ENCODE measurements around the gene POU2F2. TPM values are rescaled to one million over a fixed set of nuclear protein-coding genes. Genes with fewer than 3 reads are reported as not detected.

POU2F2 gene
- total RNA-seq, 1 experiment from 2014 or later: 0.89 TPM

- H3K27me3 ChIP-seq (ENCODE audit: insufficient read depth, low read length): no peaks in the 10 kb centered on the region
- no peak overlapping the region for H2AFZ ChIP-seq (ENCODE audit: low read depth, low read length, poor library complexity, severe bottlenecking)
- H3K4me2 ChIP-seq (ENCODE audit: low read length): no peak overlapping the region
- no peaks in the 10 kb centered on the region for H4K20me1 ChIP-seq (ENCODE audit: insufficient read depth)
- intact Hi-C loops (cut with micrococcal nuclease): no loop called here
- H3K9ac ChIP-seq (ENCODE audit: low read length): no peak overlapping the region
- H3K4me3 ChIP-seq (replicated peaks in 1 of 2; ENCODE audit: low read depth in 1 of 2, low read length in 2 of 2): no peak overlapping the region
- ChIA-PET RAD21 (ENCODE audit: low non-redundant PET in 1 of 2, low total read pairs in 2 of 2, uncharacterized antibody in 2 of 2, unreplicated experiment in 2 of 2) (no interaction called here), POLR2A (no interaction called here), CTCF (no interaction called here)
- no TSS peak for BruUV-seq (replicated peaks)
- H3K36me3 ChIP-seq (ENCODE audit: control insufficient read depth in 1 of 2, insufficient read depth in 2 of 2, low read length in 2 of 2): no peaks in the 10 kb centered on the region
- no peaks in the 10 kb centered on the region for H3K9me2 ChIP-seq (ENCODE audit: insufficient read depth)
- ATAC-seq: no peak
- peaks cover 24 to 35% of the 10 kb centered on the region in 2 experiments for H3K4me1 ChIP-seq (ENCODE audit: control insufficient read depth in 1 of 2, insufficient read depth in 2 of 2, low read length in 2 of 2)
- no peaks in the 10 kb centered on the region for H3K79me2 ChIP-seq (ENCODE audit: insufficient read depth, low read length)
- TF ChIP-seq CEBPB (IDR thresholded peaks at IDR 0.05; ENCODE audit: low read depth) (no peak), CTCF (IDR thresholded peaks at IDR 0.05 in 2 of 3, conservative IDR thresholded peaks at IDR 0.05 in 1 of 3; ENCODE audit: borderline replicate concordance in 1 of 3, insufficient read depth in 1 of 3, low read depth in 2 of 3, low read length in 2 of 3) (peak in 2 of 3 experiments; percentile 31 to 41; a peak in 4 of 6 replicates)
- no peak for DNase-seq (ENCODE audit: low read depth, low spot score)
- no peaks in the 10 kb centered on the region for H3K9me3 ChIP-seq (ENCODE audit: control insufficient read depth in 1 of 2, insufficient read depth in 1 of 2, low read depth in 1 of 2, low read length in 2 of 2)
- H3K27ac ChIP-seq (ENCODE audit: low read depth, low read length): no peak overlapping the region
Observed at GRCh38 chr19:42116308-42117075, 15.8 kb downstream of the POU2F2 start.

- Histone ChIP-seq H3K9ac (ENCODE audit: low read length) (no peak overlapping the region), H4K20me1 (ENCODE audit: insufficient read depth) (no peaks in the 10 kb centered on the region), H3K27me3 (ENCODE audit: insufficient read depth, low read length) (no peaks in the 10 kb centered on the region), H3K4me2 (ENCODE audit: low read length) (no peak overlapping the region), H3K9me2 (ENCODE audit: insufficient read depth) (no peaks in the 10 kb centered on the region), H3K27ac (ENCODE audit: low read depth, low read length) (no peak overlapping the region), H2AFZ (ENCODE audit: low read depth, low read length, poor library complexity, severe bottlenecking) (no peak overlapping the region), H3K4me1 (ENCODE audit: control insufficient read depth in 1 of 2, insufficient read depth in 2 of 2, low read length in 2 of 2) (peaks cover 24 to 33% of the 10 kb centered on the region in 2 experiments), H3K36me3 (ENCODE audit: control insufficient read depth in 1 of 2, insufficient read depth in 2 of 2, low read length in 2 of 2) (no peaks in the 10 kb centered on the region), H3K4me3 (replicated peaks in 1 of 2; ENCODE audit: low read depth in 1 of 2, low read length in 2 of 2) (no peak overlapping the region), H3K9me3 (ENCODE audit: control insufficient read depth in 1 of 2, insufficient read depth in 1 of 2, low read depth in 1 of 2, low read length in 2 of 2) (no peaks in the 10 kb centered on the region), H3K79me2 (ENCODE audit: insufficient read depth, low read length) (no peaks in the 10 kb centered on the region)
- POLR2A ChIA-PET: no interaction called here
- ATAC-seq: no peak
- intact Hi-C loops (cut with micrococcal nuclease): no loop called here
- BruUV-seq (replicated peaks): no TSS peak
- TF ChIP-seq ATF3 (IDR thresholded peaks at IDR 0.05) (no peak), SRF (IDR thresholded peaks at IDR 0.05; ENCODE audit: low read depth) (no peak), ELF1 (IDR thresholded peaks at IDR 0.05; ENCODE audit: borderline replicate concordance, low read depth) (no peak), YY1 (IDR thresholded peaks at IDR 0.05; ENCODE audit: extremely low read depth, insufficient replicate concordance, low read depth, low read length) (no peak), POLR2AphosphoS5 (IDR thresholded peaks at IDR 0.05; ENCODE audit: low read depth, low read length) (no peak), REST (IDR thresholded peaks at IDR 0.05; ENCODE audit: low read depth) (no peak), RAD21 (IDR thresholded peaks at IDR 0.05; ENCODE audit: low read depth) (no peak), ZBTB33 (IDR thresholded peaks at IDR 0.05; ENCODE audit: extremely low read depth, insufficient replicate concordance, low read length) (no peak)
- RAD21 ChIA-PET (ENCODE audit: low non-redundant PET in 1 of 2, low total read pairs in 2 of 2, uncharacterized antibody in 2 of 2, unreplicated experiment in 2 of 2): no interaction called here
- no peak for DNase-seq (ENCODE audit: low read depth, low spot score)
- CTCF ChIA-PET: no interaction called here
Observed at GRCh38 chr19:42115705-42116104, 16.5 kb downstream of the POU2F2 start.
